Erythroblast (primary cell): ENCODE measurements around the gene DPP3.

Experiments used
- GATA1 ChIP-seq: IDR thresholded peaks from 2 replicates; pipeline ENCODE4 v1.6.1; 2011; ENCODE audit warnings: low read depth, mild to moderate bottlenecking, control low read depth, low read length, moderate library complexity
- POLR2A ChIP-seq: IDR thresholded peaks from 2 replicates; pipeline ENCODE4 v1.6.1; 2011; ENCODE audit warnings: mild to moderate bottlenecking, low read length

DNA sequence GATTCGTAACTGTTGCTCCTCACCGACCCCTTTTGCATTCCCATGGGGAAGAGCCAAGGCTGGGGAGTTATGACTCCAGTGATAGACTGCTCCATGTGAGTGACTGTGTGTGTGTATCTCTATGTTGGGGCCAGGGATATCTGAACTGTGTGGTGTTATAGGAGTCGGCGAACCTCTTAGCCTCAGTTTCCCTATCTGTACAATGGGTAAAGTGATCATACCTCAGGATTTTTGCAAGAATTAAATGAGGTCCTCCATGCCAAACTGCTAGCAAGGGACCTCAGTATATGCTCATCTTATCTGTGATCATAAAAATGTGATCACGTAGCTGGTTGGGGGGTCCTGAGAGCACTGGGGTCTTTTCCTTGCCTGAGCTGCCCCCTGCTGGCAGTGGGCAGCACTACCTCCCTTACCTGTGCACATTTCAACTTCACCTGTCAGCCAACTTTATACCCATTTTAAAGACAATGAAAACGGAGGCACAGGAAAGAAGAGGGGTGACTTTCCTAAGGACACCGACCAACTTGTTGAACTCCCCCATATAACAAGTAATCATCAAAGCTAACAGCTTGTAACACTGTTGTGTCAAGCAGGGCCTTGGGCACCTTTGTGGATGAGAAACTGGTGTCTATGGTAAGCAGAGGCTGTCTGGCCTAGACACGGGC, 1.4 kb upstream of the DPP3 start:
- TF ChIP-seq POLR2A, result no peak
- no peak for TF ChIP-seq GATA1
